Measurements from ENCODE around the gene TMEM125.

TMEM125 gene

DNA sequence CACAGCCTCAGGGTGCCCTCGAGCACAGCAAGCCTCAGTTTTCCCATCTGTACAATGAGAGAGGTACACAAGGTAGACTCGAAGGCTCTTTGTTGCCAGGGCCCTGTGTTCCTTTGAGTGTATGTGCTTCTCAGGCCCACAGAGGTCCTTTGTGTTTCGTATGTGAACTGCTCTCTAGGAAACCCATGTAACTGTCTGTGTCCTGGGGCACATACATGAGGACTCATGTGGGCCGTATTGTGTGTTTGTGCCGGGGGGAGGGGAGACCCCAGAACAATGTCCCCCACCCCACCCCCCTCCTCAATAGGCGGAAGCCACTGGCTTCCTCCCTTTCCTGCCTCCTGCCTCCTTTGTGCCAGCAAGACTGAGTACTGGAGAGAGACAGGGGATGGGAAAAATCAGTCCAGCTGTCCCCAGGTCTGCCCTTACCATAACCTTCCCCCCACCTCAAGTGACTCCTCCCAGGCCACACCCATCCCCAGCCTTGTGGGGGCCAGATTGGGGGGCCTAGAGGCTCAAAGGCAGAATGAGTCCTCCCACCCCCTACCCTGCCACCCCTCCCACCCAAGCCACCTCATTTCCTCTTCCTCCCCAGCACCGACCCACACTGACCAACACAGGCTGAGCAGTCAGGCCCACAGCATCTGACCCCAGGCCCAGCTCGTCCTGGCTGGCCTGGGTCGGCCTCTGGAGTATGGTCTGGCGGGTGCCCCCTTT lies 30.8 kb downstream of the TMEM125 start, which contains the start of gene TIE1:
TIE1 (plus strand) TSS at position 605 of the 717 bp plus-strand sequence; CDS start at position 695, 90 bp downstream.
- DNase-seq = no peak
- Histone ChIP-seq H3K36me3 (no peaks in the 10 kb centered on the region), H3K27me3 (no peaks in the 10 kb centered on the region), H3K4me3 (ENCODE audit: low read depth, low read length) (no peak within 1 kb of the TSS), H3K9me3 (no peaks in the 10 kb centered on the region), H3K4me1 (no peaks in the 10 kb centered on the region)
- TF ChIP-seq, protein P1, sequence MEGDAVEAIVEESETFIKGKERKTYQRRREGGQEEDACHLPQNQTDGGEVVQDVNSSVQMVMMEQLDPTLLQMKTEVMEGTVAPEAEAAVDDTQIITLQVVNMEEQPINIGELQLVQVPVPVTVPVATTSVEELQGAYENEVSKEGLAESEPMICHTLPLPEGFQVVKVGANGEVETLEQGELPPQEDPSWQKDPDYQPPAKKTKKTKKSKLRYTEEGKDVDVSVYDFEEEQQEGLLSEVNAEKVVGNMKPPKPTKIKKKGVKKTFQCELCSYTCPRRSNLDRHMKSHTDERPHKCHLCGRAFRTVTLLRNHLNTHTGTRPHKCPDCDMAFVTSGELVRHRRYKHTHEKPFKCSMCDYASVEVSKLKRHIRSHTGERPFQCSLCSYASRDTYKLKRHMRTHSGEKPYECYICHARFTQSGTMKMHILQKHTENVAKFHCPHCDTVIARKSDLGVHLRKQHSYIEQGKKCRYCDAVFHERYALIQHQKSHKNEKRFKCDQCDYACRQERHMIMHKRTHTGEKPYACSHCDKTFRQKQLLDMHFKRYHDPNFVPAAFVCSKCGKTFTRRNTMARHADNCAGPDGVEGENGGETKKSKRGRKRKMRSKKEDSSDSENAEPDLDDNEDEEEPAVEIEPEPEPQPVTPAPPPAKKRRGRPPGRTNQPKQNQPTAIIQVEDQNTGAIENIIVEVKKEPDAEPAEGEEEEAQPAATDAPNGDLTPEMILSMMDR (IDR thresholded peaks at IDR 0.05; ENCODE audit: low read depth, low read length) = no peak

DNA sequence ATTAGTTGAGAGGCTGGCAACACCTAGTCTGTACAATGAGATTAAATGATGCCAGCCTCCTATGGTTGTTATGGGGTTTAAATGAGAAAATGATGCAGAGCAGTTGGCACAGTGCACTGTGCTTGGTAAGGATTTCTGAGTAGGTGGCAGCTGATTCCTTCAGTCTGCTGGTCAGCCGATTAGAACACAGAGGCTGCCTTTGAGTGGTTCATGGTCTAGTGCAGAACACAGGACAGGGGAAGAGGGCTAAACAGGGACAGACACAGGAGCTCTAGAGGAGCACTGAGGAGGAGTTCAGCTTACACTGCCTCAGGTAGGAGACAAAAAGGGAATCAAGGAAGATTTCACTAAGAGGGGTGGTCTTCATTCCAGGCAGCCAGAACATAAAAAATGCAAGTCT lies 32.4 kb downstream of the TMEM125 start:
- no peaks in the 10 kb centered on the region for H3K36me3 ChIP-seq
- H3K9me3 ChIP-seq = no peaks in the 10 kb centered on the region
- H3K27me3 ChIP-seq = no peaks in the 10 kb centered on the region
- DNase-seq = no peak
- no peaks in the 10 kb centered on the region for H3K4me1 ChIP-seq
- H3K4me3 ChIP-seq (ENCODE audit: low read depth, low read length) = no peak overlapping the region
- TF ChIP-seq, protein P1 (IDR thresholded peaks at IDR 0.05; ENCODE audit: low read depth, low read length) = no peak

DNA sequence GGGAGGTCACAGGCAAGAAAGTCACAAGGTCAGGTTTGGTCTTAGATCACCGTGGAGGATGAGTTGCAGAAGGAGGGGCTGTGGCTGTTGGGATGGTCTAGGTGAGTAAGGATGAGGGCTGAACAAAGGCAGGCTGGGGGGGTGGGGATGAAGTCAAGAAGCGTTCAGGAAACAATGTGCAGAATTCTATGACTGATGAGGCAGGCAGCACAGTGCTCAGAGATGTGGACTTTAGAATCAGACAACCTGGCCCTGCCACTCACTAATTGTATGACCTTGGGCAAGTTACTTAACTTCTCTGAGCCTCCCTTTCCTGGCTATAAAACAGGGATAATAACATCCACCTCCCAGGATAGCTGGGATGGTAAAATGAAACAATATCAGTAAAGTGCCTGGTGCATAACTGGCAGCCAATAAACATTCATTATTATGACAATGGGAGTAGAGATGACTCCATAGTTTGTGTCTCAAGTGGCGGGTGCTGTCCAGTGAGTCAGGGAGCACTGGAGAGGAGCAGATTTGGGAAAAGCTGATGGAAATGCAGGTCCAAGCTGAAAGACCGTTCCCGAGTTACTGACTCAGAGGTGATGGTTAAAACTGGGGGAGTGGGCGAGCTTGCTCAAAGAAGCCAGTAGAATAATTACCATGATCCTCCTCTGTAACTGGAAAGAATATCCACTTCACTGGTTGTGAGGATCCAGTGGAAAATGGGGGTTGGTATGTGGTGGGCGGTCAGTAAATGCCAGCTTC lies 33.1 kb downstream of the TMEM125 start:
- Histone ChIP-seq H3K4me3 (ENCODE audit: low read depth, low read length) (no peak overlapping the region), H3K27me3 (no peaks in the 10 kb centered on the region), H3K36me3 (no peaks in the 10 kb centered on the region), H3K4me1 (no peaks in the 10 kb centered on the region), H3K9me3 (no peaks in the 10 kb centered on the region)
- DNase-seq = no peak
- TF ChIP-seq, protein P1 (IDR thresholded peaks at IDR 0.05; ENCODE audit: low read depth, low read length) = no peak

DNA sequence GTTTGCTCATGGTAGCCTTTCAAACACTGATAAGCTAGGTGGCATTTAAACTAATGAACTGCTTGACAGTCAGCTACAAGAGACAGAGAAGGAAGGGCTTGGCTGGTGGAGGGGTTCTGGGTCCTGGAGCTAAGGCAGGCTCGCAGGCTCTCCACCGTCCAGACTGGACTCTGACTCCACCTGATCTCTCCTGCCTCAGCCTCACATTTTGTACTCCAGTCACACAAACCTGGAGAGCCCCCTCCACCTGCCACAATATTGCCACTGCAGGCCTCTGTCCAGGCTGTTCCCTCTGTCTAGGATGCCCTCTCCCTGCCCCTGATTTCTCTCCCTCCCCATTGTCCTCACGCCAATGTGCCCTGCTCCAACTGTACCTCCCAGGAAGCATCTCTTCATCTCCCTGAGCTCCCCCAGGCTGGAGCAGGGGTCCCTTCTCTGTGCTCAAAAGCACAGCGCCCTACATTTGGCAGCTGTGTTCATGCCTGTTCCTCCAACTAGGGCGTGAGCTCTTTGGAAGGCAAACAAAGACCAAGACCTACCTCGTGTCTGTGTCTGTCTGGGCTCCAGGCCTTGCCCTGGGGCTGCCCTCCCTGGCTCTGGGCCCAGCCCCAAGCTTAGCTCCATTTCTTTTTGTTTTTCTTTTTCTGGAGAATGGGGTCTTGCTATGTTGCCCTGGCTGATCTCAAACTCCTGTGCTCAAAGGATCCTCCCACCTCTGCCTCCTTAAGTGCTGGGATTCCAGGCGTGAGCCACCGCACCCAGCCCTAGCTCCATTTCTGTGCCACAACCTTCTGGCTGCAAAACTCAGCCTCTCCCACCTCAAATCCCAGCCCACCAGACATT lies 33.9 kb downstream of the TMEM125 start:
- Histone ChIP-seq H3K27me3 (no peaks in the 10 kb centered on the region), H3K4me3 (ENCODE audit: low read depth, low read length) (no peak overlapping the region), H3K9me3 (no peaks in the 10 kb centered on the region), H3K36me3 (no peaks in the 10 kb centered on the region), H3K4me1 (no peaks in the 10 kb centered on the region)
- DNase-seq = no peak
- TF ChIP-seq, protein P1 (IDR thresholded peaks at IDR 0.05; ENCODE audit: low read depth, low read length) = no peak

DNA sequence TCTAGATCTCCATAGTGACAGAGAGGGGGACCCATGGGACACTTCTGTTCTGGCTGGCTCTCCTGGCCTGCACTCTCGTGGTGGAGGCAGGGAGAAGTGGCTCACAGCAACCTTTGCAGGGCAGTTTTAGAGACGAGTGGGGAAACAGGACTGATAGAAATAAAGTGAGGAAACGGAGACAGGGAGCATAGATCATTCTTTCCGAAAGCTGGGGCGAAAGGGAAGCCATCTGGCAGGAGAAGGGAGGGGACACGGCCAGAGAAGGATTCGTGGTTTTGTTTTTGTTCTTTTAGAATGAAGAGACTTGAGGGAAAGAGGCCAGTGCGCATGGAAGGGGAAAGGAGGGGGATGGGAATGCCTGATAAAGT lies 34.5 kb downstream of the TMEM125 start:
- H3K9me3 ChIP-seq = no peaks in the 10 kb centered on the region
- TF ChIP-seq, protein P1 (IDR thresholded peaks at IDR 0.05; ENCODE audit: low read depth, low read length) = no peak
- no peaks in the 10 kb centered on the region for H3K27me3 ChIP-seq
- H3K36me3 ChIP-seq = no peaks in the 10 kb centered on the region
- H3K4me1 ChIP-seq = no peaks in the 10 kb centered on the region
- DNase-seq = no peak
- H3K4me3 ChIP-seq (ENCODE audit: low read depth, low read length) = no peak overlapping the region

Data from BE2C (cell line).